Stimulated activated CD4-positive, alpha-beta T cell treated with anti-CD3 and anti-CD28 coated beads, Interleukin-15, amount 100 ng/mL, for 24 hours (primary cell): Measurements from ENCODE around the gene MBIP.
"Not testable (repeated sequence)": the region's sequence is repeated elsewhere in the genome, so short reads cannot be mapped to it uniquely, and the experiment has no call there.

ENCODE experiments used
- DNase-seq: peaks from one replicate; pipeline ENCODE4 v3.0.0-alpha.2; 2020

Gene MBIP

DNA sequence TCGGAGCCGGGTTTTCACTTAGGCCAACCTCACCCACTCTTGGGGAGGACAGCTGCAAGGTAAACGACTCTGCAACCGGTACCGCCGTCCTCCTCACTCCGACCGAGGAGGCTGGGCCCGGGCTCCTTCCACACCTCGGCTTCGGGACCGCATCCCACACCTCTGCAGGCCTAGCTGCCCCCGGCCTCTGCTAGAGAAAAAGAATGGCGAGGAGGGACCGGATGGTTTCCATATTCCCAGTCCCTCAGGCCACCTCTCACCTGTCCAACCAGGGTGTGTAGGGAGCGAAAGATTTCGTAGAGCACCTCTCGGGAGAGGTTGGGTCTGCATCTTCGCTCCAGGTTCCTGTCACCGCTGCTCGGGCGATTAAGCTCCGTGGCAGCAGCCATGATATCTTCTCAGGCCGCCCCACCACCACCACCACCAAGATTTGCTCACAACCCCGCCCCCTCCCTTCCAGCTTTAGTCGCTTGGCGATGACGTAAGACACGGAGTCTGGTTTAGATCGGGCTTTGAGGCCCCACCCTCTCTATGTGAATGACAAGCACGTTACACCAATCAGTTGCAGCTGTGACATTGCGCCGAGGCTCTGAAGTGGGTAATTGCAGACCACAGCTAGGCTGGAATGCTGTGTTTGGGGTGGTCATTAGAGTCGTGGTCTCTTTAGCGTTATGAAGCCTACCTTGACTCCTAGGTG lies at the start of gene MBIP:
TSS of gene MBIP (minus strand) at position 438 of the 697 bp plus-strand sequence. CDS start at position 389, 49 bp downstream.
- peak; percentile 94 for DNase-seq

GRCh38 chr14:36367985-36368774 lies 47.7 kb upstream of the MBIP start:
- DNase-seq, result no peak

DNA sequence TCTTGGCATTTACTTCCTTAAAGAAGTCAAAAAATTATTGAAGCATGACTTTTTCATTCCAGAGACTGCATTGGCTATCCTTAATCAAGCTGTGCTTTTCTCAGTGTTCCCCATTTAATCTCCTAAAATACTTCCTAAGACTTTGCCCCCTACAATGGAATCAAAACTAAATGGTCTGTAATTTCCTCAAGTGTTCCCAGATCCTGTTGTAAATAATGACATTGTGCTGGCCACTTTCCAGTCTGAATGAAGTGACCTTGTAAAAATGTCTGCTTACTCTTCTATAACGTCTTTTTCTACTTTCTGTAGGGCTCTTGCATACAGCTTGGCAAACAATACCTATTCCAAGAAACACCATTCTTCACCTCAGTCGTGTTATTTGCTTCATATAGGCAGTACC lies 45.3 kb upstream of the MBIP start:
- DNase-seq, result no peak

GRCh38 chr14:36363704-36364103 lies 43.3 kb upstream of the MBIP start:
- no peak for DNase-seq

- DNase-seq, result no peak
Observed at GRCh38 chr14:36362648-36363047, 42.2 kb upstream of the MBIP start.

DNA sequence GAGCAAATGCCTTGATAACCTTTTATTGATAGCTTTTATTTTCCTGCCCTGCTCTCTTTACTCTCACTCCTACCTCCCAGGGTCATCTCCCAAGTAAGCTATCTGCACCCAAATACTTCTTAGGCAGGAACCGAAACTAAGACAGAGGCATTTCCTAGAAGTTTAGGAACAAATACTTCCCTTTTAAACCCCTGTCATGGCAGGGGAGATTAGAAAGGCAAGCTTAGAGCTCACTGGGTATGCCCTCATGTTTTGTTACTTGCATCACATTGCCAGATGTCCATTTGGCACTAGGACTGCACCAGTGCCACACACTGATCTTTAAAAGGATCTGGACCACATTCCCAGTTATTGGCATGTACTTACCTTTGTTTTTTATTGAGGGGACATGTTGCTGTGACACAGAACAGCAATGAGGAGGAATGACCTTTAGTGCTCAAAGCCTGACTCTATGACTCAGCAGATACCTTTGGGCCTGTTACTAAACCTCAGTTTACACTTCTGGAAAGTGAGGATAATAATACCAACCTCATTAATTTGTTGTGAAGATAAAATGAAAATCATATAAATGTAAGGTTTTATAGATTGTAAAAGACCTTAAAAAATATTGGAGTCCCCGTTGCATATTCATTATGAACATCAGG lies 40.9 kb upstream of the MBIP start:
- no peak for DNase-seq

GRCh38 chr14:36356862-36357261 lies 36.4 kb upstream of the MBIP start:
- DNase-seq, result no peak

GRCh38 chr14:36346052-36346451 lies 25.6 kb upstream of the MBIP start:
- DNase-seq, result no peak

GRCh38 chr14:36344211-36344610 lies 23.8 kb upstream of the MBIP start:
- no peak for DNase-seq

- DNase-seq, result not testable (repeated sequence)
Observed at GRCh38 chr14:36341811-36342210, 21.4 kb upstream of the MBIP start.

- no peak for DNase-seq
Observed at GRCh38 chr14:36340276-36340890, 19.9 kb upstream of the MBIP start.

DNA sequence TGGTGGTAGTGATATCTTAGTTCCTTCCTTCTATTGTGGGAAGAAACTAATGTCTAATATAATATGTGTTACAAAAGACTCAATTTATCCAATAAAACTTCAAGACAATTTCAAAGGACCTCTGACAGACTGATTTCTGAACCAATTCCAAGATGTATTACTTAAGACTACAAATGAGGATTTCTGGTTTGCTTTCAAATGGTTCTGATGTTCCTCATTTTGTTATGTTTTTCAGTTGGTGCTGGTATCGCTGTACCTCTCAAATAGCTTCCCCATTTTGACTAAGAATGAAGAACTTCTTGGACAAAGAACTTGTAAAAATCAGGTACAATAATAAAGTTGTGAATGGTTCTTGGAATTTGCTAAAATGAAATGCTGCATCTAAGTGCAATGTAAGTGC lies 19.4 kb upstream of the MBIP start:
- no peak for DNase-seq

- no peak for DNase-seq
Observed at GRCh38 chr14:36333119-36333518, 12.7 kb upstream of the MBIP start.

DNA sequence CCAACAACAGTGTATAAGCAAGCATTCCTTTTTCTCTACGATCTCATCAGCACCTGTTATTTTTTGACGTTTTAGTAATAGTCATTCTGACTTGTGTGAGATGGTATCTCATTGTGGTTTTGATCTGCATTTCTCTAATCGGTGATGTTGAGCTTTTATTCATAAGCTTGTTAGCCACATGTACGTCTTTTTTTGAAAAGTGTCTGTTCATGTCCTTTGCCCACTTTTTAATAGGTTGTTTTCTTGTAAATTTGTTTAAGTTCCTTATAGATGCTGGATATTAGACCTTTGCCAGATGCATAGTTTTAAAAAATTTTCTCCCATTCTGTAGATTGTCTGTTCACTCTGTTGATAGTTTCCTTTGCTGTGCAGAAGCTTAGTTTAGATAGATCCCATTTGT lies 7.1 kb upstream of the MBIP start:
- DNase-seq, result not testable (repeated sequence)

- DNase-seq, result no peak
Observed at GRCh38 chr14:36325853-36326252, 5.4 kb upstream of the MBIP start.

DNA sequence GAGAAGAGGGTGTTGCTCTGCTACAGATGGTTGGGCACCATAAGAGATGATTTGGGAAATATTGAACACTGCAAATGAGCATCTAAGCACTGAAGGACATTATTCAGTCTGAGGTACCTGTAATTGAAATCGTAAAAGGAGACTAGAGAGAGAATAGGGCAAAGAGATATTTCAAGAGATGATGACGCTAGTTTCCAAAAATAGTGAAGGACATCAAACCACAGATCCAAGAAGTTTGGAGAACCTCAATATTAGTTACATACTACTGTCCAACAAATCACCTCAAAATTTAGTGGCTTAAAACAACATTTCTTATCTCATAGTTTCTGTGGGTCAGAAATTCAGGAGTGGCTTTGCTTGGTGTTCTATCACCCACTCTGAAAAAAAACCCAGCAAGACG lies 4.5 kb upstream of the MBIP start:
- no peak for DNase-seq

DNA sequence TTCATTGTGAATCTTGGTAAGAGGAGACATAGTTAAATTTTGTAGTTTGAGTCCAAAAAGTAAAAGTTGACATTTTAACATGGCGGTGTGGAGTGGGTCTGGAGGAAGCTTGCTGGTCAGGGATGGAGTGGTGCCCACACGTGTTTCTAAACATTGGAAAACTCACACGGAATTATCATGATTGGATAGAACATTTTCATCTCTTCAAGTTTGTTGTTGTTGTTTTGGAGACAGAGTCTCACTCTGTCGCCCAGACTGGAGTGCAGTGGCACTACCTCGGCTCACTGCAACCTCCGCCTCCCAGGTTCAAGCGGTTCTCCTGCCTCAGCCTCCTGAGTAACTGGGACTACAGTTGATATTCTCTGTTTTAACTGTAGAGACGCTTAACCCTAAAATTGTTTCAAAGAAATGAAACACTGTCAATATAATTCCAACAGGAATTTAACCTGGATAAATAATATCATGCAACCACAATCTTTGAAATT lies 502 bp upstream of the MBIP start:
- no peak for DNase-seq

- no peak for DNase-seq
Observed at GRCh38 chr14:36319899-36320199, 588 bp downstream of the MBIP start.

- no peak for DNase-seq
Observed at GRCh38 chr14:36317650-36318049, 2.8 kb downstream of the MBIP start.

- no peak for DNase-seq
Observed at GRCh38 chr14:36316131-36316530, 4.3 kb downstream of the MBIP start.

DNA sequence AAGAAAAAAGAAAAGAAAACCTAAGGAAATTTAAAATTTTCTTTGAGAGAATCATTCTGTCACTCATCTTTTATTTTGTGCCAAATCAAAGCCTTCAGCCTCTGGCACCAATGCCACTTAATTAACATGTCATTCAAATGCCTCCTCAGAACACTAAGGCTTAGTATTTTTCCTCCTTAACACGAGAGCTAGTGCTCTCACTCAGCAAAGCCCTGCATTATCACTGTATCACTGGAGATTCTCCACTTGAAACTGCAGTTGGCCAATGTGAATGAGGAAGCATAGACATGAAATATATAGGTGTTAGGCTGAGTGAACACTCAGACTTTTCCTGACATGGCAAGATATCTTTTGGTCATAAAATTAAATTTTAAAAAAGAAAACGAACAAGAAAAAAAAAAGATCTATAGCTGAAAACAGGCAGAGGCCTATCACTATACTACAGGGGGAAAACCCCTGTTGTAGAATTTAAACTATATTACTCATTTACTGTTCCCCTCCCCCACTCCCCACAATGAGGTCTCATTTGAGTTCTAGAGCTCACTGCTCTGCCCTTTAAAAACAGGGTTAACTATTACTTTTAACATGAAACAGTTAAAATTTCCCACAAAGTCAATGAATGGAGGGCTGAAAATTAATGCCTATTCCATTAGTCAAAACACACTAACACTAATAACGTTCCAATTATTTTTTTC lies 5.1 kb downstream of the MBIP start:
- peak; percentile 61 for DNase-seq

DNA sequence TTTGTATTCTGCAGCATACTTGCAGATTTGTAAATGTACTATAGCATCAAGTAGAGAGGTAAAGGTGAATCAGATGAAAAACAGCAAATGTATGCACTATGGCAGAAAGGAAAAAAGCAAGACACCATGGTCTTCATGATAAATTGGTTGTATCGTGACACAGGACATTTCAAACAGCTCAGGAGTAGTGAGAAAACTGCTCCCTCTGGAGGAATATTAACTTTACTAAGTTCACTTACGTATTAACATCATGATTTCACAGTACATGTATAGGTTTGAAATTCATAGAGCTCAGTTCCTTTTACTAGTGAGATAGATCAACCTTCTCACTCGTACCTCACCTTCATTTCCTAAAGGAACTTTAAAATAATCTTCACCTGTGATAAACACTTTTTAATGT lies 6.5 kb downstream of the MBIP start:
- no peak for DNase-seq

DNA sequence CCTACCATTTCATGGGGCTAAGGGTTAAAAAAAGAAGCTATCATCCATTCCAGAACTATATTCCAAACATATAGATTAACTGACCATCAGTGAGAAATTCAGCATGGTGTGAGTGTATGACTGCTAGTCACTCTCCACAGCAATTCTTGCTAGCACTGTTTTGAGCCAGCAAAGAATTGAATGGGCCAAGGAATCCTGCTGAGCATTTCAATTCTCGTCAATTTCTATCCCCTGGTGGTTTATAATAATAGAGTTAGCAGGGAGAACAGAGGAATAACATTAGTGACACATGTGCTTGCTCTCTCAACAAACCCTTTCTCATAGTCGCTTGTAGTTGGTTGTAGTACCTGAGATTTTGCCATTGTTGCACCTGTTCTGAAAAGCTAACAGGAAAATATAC lies 7.2 kb downstream of the MBIP start:
- no peak for DNase-seq
